ENCODE results near the gene ACTR3.

The ACTR3 gene

DNA sequence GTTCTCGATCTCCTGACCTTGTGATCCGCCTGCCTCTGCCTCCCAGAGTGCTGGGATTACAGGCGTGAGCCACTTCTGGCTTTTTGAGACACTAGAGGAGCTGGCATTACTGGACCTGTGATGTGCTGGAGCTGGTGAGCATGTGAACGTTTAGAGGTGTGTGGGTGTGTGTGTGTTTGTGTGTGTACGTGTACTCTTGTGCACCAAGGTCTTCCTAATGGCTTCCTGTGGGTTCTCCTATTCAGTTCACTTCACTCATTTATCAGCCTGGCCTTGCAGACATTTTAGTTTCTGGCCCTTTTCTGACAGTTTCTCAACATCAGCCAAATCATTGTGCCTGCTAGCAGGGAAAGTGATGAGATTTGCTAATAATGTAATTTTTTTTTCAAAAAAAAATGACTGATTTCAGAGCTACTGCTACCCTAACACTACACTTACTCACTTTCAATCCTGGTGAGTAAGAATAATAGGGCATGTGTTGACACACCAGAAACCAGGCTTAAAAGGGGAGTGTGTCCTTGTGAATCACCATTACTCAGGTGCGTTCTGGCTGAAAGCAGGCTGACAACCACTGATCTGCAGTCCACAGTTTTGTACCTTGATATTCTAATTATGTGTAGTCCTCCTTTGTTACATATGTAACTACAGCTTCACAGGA lies 41.0 kb upstream of the ACTR3 start:
- Histone ChIP-seq H3K4me1 (ENCODE audit: insufficient read depth, low read length) (no peaks in the 10 kb centered on the region), H3K79me2 (ENCODE audit: insufficient read depth, low read length) (no peaks in the 10 kb centered on the region), H3K4me3 (ENCODE audit: low read depth in 1 of 2, low read length in 2 of 2) (no peak overlapping the region), H2AFZ (ENCODE audit: low read depth, low read length) (no peak overlapping the region), H3K9me3 (ENCODE audit: insufficient read depth, low read length, severe bottlenecking) (no peaks in the 10 kb centered on the region), H3K4me2 (ENCODE audit: insufficient read depth, low read length) (no peak overlapping the region), H3K36me3 (ENCODE audit: insufficient read depth, low read length) (no peaks in the 10 kb centered on the region), H3K27ac (ENCODE audit: low read length) (no peak overlapping the region), H4K20me1 (ENCODE audit: insufficient read depth, low read length) (no peaks in the 10 kb centered on the region), H3K9ac (ENCODE audit: low read depth, low read length) (no peak overlapping the region), H3K27me3 (ENCODE audit: insufficient read depth, low read length, poor library complexity) (no peaks in the 10 kb centered on the region)
- TF ChIP-seq, protein P1, sequence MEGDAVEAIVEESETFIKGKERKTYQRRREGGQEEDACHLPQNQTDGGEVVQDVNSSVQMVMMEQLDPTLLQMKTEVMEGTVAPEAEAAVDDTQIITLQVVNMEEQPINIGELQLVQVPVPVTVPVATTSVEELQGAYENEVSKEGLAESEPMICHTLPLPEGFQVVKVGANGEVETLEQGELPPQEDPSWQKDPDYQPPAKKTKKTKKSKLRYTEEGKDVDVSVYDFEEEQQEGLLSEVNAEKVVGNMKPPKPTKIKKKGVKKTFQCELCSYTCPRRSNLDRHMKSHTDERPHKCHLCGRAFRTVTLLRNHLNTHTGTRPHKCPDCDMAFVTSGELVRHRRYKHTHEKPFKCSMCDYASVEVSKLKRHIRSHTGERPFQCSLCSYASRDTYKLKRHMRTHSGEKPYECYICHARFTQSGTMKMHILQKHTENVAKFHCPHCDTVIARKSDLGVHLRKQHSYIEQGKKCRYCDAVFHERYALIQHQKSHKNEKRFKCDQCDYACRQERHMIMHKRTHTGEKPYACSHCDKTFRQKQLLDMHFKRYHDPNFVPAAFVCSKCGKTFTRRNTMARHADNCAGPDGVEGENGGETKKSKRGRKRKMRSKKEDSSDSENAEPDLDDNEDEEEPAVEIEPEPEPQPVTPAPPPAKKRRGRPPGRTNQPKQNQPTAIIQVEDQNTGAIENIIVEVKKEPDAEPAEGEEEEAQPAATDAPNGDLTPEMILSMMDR (IDR thresholded peaks at IDR 0.05; ENCODE audit: borderline replicate concordance, extremely low read depth, low read length, poor library complexity, severe bottlenecking), result no peak
- no peak for TF ChIP-seq EZH2 (IDR thresholded peaks at IDR 0.05; ENCODE audit: borderline replicate concordance, low read depth, low read length, severe bottlenecking)
- DNase-seq, result no peak
- no peak for ATAC-seq (ENCODE audit: insufficient read depth, low read depth)

DNA sequence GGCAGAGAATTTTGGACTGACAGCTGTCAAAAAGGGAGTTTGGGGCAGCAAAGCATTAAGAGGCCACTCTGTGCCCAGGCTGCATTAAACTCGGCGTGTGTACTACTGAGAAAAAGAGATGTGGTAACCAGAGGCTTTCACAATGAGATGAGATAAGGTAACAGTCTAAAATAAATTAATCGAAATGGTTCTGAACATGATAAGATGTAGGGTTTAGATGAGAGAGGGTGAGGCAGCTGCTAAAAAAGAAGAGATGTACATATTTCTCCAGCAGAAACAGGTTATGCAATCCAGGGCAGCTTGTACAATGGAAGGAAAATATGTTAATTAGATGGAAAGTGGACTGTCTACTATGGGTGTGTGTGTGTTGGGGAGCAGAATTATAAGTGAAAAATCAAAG lies 39.2 kb upstream of the ACTR3 start:
- Histone ChIP-seq H3K4me1 (ENCODE audit: insufficient read depth, low read length) (no peaks in the 10 kb centered on the region), H3K9me3 (ENCODE audit: insufficient read depth, low read length, severe bottlenecking) (no peaks in the 10 kb centered on the region), H3K27me3 (ENCODE audit: insufficient read depth, low read length, poor library complexity) (no peaks in the 10 kb centered on the region), H3K79me2 (ENCODE audit: insufficient read depth, low read length) (no peaks in the 10 kb centered on the region), H3K4me3 (ENCODE audit: low read depth in 1 of 2, low read length in 2 of 2) (no peak overlapping the region), H3K36me3 (ENCODE audit: insufficient read depth, low read length) (no peaks in the 10 kb centered on the region), H3K4me2 (ENCODE audit: insufficient read depth, low read length) (no peak overlapping the region), H4K20me1 (ENCODE audit: insufficient read depth, low read length) (no peaks in the 10 kb centered on the region), H3K9ac (ENCODE audit: low read depth, low read length) (no peak overlapping the region), H2AFZ (ENCODE audit: low read depth, low read length) (no peak overlapping the region), H3K27ac (ENCODE audit: low read length) (no peak overlapping the region)
- ATAC-seq (ENCODE audit: insufficient read depth, low read depth) (no peak), DNase-seq (no peak)
- TF ChIP-seq, protein P1 (IDR thresholded peaks at IDR 0.05; ENCODE audit: borderline replicate concordance, extremely low read depth, low read length, poor library complexity, severe bottlenecking), result no peak
- no peak for TF ChIP-seq EZH2 (IDR thresholded peaks at IDR 0.05; ENCODE audit: borderline replicate concordance, low read depth, low read length, severe bottlenecking)

DNA sequence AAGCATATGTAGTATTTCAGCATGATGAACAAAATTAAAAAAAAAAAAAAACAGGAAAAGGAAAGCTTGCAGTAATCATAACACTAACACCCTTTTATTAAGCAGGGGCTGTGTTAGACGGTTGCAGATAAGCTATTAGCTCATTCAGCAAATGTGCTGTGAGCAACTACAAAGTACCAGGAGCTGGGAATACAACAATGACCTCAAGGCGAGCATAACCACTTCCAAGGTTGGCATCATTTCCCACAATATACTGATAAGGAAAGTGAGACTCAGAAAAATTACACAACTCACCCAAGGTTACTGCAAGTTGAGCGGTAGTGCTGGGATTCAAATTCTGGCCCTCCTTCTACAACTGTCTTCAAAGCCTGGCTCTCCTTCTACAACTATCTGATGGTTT lies 38.2 kb upstream of the ACTR3 start:
- no peaks in the 10 kb centered on the region for H3K4me1 ChIP-seq (ENCODE audit: insufficient read depth, low read length)
- H3K9ac ChIP-seq (ENCODE audit: low read depth, low read length), result no peak overlapping the region
- H3K79me2 ChIP-seq (ENCODE audit: insufficient read depth, low read length), result no peaks in the 10 kb centered on the region
- H3K4me3 ChIP-seq (ENCODE audit: low read depth in 1 of 2, low read length in 2 of 2), result no peak overlapping the region
- ATAC-seq (ENCODE audit: insufficient read depth, low read depth), result no peak
- no peak for DNase-seq
- H3K9me3 ChIP-seq (ENCODE audit: insufficient read depth, low read length, severe bottlenecking), result no peaks in the 10 kb centered on the region
- no peaks in the 10 kb centered on the region for H3K36me3 ChIP-seq (ENCODE audit: insufficient read depth, low read length)
- H2AFZ ChIP-seq (ENCODE audit: low read depth, low read length), result no peak overlapping the region
- no peak overlapping the region for H3K4me2 ChIP-seq (ENCODE audit: insufficient read depth, low read length)
- H4K20me1 ChIP-seq (ENCODE audit: insufficient read depth, low read length), result no peaks in the 10 kb centered on the region
- TF ChIP-seq, protein P1 (IDR thresholded peaks at IDR 0.05; ENCODE audit: borderline replicate concordance, extremely low read depth, low read length, poor library complexity, severe bottlenecking), result no peak
- no peak for TF ChIP-seq EZH2 (IDR thresholded peaks at IDR 0.05; ENCODE audit: borderline replicate concordance, low read depth, low read length, severe bottlenecking)
- no peaks in the 10 kb centered on the region for H3K27me3 ChIP-seq (ENCODE audit: insufficient read depth, low read length, poor library complexity)
- H3K27ac ChIP-seq (ENCODE audit: low read length), result no peak overlapping the region

All from DND-41 (cell line).